T-helper 1 cell treated with Interleukin-12 subunit alpha and Interleukin-12 subunit beta and Interleukin-4 antibody, amounts not matched to agents 30 μg/mL and 1 μg/mL, for 36 hours (primary cell): ENCODE data around the gene CELF2.
A peak's percentile ranks its signal among the peaks of the same experiment; 100 is the strongest.

Experiments
- H3K27ac Mint-ChIP-seq: one replicate; pipeline ENCODE4 v1.8.0; 2021; ENCODE audit warnings: mild to moderate bottlenecking, mixed read lengths
- H3K27me3 Mint-ChIP-seq: one replicate; pipeline ENCODE4 v1.8.0; 2021; ENCODE audit warnings: low read depth, mixed read lengths
- H3K36me3 Mint-ChIP-seq: one replicate; pipeline ENCODE4 v1.8.0; 2021; ENCODE audit warnings: low read depth, mixed read lengths
- H3K4me1 Mint-ChIP-seq: one replicate; pipeline ENCODE4 v1.8.0; 2021; ENCODE audit warnings: low read depth, mixed read lengths
- H3K4me3 Mint-ChIP-seq: one replicate; pipeline ENCODE4 v1.8.0; 2021; ENCODE audit warnings: mild to moderate bottlenecking, moderate library complexity, mixed read lengths
- H3K9me3 Mint-ChIP-seq: one replicate; pipeline ENCODE4 v1.8.0; 2021; ENCODE audit warnings: mixed read lengths

The CELF2 gene

GRCh38 chr10:11017570-11018431 is at the start of gene CELF2:
Gene CELF2, plus strand, starts transcription at chr10:11017872. Its CDS starts 218 bp downstream, at chr10:11018090.
- peak within 1 kb of the TSS; percentile 63 for H3K4me3 Mint-ChIP-seq
- no peak within 1 kb of the TSS for H3K27ac Mint-ChIP-seq

DNA sequence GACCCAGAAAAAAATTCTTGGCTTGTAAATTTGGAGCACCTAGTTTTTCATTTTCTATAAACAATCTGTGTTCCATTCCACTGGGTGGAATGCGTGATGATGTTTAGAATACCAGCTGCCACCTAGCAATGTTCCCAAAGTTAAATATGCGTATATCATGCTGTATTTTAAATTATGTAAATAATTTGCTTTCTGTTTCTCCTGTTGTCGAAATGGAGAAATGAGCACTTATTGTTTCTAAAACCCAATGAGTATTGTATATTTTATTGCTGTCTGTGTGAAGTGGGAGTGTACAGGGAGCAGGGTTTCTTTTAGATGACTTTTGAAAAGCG is 49.4 kb upstream of the CELF2 start:
- H3K36me3 Mint-ChIP-seq: no peaks in the 10 kb centered on the region
- H3K9me3 Mint-ChIP-seq: no peaks in the 10 kb centered on the region
- no peaks in the 10 kb centered on the region for H3K4me1 Mint-ChIP-seq
- H3K27me3 Mint-ChIP-seq: peaks cover 18% of the 10 kb centered on the region
- H3K4me3 Mint-ChIP-seq: no peak overlapping the region
- H3K27ac Mint-ChIP-seq: no peak overlapping the region

More at GRCh38 chr10:11017570-11018431, at the start of gene CELF2:
- peaks cover 86% of the 10 kb centered on the region for H3K27me3 Mint-ChIP-seq
- H3K36me3 Mint-ChIP-seq: peaks cover 2% of the 10 kb centered on the region
- H3K9me3 Mint-ChIP-seq: no peaks in the 10 kb centered on the region
- H3K4me1 Mint-ChIP-seq: peaks cover 9% of the 10 kb centered on the region

DNA sequence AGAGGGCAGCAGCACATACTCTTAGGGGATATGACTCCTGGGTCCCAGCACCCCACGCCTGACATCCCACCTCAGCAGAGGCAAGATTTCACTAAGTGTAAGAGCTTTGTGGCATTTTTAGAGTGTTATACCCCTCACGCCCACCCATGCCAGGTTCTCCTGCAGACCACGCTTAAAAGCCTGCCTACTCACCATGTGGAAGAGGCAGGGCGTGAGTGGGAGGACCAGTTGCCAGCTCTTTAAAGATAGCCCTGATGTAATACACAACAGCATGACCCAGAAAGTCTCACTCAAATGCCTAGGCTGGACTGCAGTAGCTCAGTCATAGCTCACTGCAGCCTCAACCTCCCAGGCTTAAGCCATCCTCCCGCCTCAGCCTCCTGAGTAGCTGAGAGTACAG is 44.4 kb upstream of the CELF2 start:
- Mint-ChIP-seq H3K27me3 (peaks cover 47% of the 10 kb centered on the region), H3K36me3 (no peaks in the 10 kb centered on the region), H3K9me3 (no peaks in the 10 kb centered on the region), H3K4me1 (peaks cover under 1% of the 10 kb centered on the region), H3K27ac (no peak overlapping the region), H3K4me3 (no peak overlapping the region)

- Mint-ChIP-seq H3K36me3 (no peaks in the 10 kb centered on the region), H3K9me3 (no peaks in the 10 kb centered on the region), H3K4me1 (peaks cover 3% of the 10 kb centered on the region), H3K27ac (no peak overlapping the region), H3K27me3 (peaks cover 54% of the 10 kb centered on the region), H3K4me3 (no peak overlapping the region)
Measured at GRCh38 chr10:10975647-10976046, 42.0 kb upstream of the CELF2 start.

DNA sequence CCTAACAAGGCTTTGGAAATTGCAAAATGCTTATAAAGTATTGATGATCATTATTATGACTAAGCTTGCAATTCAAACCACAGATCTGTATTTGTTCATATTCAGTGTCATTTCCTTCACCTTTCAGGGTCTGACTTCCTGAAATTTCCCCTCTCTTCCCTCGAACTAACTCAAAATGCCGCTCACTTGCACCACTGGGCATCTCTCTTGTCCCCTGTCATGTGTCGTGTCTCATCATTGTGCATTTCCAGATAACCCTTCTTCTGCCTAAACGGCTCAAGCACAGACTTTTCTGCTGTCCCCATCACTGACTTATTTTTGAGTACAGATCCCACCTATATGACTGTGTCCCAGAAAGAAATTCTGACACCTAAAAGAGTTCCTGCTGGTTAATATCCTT is 41.0 kb upstream of the CELF2 start:
- no peaks in the 10 kb centered on the region for H3K36me3 Mint-ChIP-seq
- H3K4me1 Mint-ChIP-seq: peaks cover 3% of the 10 kb centered on the region
- H3K4me3 Mint-ChIP-seq: no peak overlapping the region
- H3K27me3 Mint-ChIP-seq: peaks cover 51% of the 10 kb centered on the region
- H3K27ac Mint-ChIP-seq: no peak overlapping the region
- H3K9me3 Mint-ChIP-seq: no peaks in the 10 kb centered on the region

DNA sequence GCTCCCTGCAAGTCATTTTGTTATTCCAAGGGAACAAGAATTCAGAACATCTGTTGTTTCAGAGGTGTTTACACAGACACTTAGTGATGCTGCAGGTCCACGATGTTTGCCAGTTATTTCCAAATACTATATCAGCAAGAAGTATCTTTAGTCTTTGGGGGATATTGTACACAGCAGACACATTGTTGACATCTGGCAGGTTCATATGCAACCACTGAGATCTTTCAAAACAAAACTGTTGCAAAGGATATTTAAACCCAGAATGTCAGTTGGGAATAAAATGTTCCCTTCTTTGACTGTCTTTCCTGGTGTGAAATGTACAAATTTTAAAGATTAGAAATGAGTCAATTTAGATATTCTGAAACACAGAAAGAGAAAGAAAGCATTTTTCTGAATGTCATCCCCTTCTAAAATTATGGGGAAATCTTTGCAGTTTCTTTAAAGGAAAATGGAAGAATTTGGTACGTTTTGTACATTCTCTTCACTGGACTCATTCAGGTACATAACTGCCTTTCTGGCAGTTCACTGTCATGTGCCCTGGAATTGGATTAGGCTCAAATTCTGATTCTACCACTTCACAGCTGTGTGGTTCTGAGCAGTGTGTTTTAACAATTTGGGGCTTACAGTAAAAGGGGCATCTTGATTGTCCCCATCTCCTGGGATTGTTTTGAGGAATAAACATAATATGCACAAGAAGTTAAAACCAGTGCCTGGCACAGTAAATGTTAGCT is 40.3 kb upstream of the CELF2 start:
- Mint-ChIP-seq H3K27me3 (peaks cover 48% of the 10 kb centered on the region), H3K4me3 (no peak overlapping the region), H3K4me1 (peaks cover 3% of the 10 kb centered on the region), H3K9me3 (no peaks in the 10 kb centered on the region), H3K27ac (no peak overlapping the region), H3K36me3 (no peaks in the 10 kb centered on the region)

DNA sequence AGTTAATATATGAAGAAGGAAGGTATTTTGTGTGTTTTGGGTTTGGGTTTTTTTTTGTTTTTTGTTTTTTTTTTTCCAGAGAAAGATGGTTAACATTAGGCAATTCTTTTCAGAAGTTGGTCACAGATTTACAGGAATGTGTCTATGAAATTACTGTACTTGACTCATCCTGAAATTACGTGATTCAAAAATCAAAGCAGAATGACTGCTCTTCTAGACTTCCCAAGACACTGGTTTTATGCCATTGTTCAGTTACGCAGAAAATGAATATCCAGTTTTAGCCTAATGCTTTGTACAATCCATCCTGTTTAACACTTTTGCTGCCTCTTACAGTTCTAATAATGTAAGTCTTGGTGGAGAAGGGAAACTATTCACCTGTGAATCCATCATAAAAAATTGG is 39.7 kb upstream of the CELF2 start:
- no peaks in the 10 kb centered on the region for H3K36me3 Mint-ChIP-seq
- peaks cover 45% of the 10 kb centered on the region for H3K27me3 Mint-ChIP-seq
- H3K4me3 Mint-ChIP-seq: no peak overlapping the region
- H3K27ac Mint-ChIP-seq: no peak overlapping the region
- peaks cover 3% of the 10 kb centered on the region for H3K4me1 Mint-ChIP-seq
- no peaks in the 10 kb centered on the region for H3K9me3 Mint-ChIP-seq

GRCh38 chr10:10985361-10985760 is 32.3 kb upstream of the CELF2 start:
- Mint-ChIP-seq H3K9me3 (no peaks in the 10 kb centered on the region), H3K27ac (no peak overlapping the region), H3K27me3 (peaks cover 40% of the 10 kb centered on the region), H3K4me1 (no peaks in the 10 kb centered on the region), H3K36me3 (no peaks in the 10 kb centered on the region), H3K4me3 (no peak overlapping the region)

GRCh38 chr10:10986606-10987005 is 31.1 kb upstream of the CELF2 start:
- Mint-ChIP-seq H3K4me3 (no peak overlapping the region), H3K4me1 (no peaks in the 10 kb centered on the region), H3K27ac (no peak overlapping the region), H3K36me3 (no peaks in the 10 kb centered on the region), H3K27me3 (peaks cover 48% of the 10 kb centered on the region), H3K9me3 (no peaks in the 10 kb centered on the region)

DNA sequence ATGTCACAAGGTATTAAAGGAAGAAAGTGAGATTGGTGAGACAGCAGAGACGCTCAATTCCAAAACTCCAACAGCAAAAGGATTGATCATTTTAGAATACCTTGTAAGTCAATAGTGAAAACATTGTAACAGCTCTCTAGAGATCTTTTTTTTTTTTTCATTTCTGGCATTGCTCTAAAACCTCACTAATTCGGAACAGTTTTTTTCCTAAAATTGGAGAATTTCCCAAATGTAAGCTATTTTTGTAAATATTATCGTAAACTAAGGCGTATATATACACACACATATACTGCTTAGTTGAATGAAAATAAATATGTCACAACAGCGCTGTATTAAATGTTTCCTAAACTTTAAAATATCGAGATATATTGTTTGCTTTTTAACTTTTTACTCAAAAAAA is 30.6 kb upstream of the CELF2 start:
- Mint-ChIP-seq H3K27ac (no peak overlapping the region), H3K4me3 (no peak overlapping the region), H3K4me1 (no peaks in the 10 kb centered on the region), H3K27me3 (peaks cover 53% of the 10 kb centered on the region), H3K9me3 (no peaks in the 10 kb centered on the region), H3K36me3 (no peaks in the 10 kb centered on the region)

DNA sequence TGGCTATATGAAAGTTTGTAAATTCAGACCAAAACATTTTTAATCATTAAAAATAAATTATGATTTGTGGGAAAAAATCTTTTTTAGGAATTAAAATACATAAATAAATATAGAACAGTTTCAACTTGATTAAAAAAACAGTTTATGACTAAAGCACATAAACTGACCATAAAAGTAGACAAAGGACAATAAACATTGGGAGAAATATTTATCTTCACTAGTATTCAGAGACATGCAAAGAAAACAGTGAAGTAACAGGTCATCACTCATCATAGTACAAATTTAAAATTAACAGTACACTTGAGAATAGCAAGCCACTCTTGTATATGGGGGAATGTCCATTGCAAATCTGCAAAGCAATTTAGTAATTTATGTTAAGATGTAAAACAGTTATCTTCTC is 28.0 kb upstream of the CELF2 start:
- H3K27me3 Mint-ChIP-seq: peaks cover 58% of the 10 kb centered on the region
- no peak overlapping the region for H3K27ac Mint-ChIP-seq
- no peaks in the 10 kb centered on the region for H3K36me3 Mint-ChIP-seq
- H3K4me3 Mint-ChIP-seq: no peak overlapping the region
- no peaks in the 10 kb centered on the region for H3K9me3 Mint-ChIP-seq
- no peaks in the 10 kb centered on the region for H3K4me1 Mint-ChIP-seq

DNA sequence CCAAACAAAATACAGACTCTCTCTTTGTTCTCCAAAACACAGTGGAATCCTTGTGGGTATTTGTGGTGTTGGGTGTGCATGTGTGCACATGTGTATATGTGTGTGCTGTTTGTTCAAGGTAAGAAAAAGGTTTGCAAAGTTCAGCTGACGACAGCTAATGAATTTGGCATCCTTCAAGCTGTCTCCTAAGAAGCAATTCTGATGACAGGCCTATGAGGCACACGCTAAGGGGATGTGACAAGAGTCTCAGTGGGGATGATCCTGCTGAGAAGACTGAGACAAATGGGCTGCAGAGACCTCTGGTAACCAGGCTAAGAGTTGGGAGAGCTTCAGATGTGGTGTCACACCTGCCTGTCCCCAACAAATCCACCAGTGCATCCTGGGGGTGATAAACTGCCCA is 26.5 kb upstream of the CELF2 start:
- Mint-ChIP-seq H3K27me3 (peaks cover 59% of the 10 kb centered on the region), H3K36me3 (no peaks in the 10 kb centered on the region), H3K4me1 (no peaks in the 10 kb centered on the region), H3K9me3 (no peaks in the 10 kb centered on the region), H3K4me3 (no peak overlapping the region), H3K27ac (no peak overlapping the region)

GRCh38 chr10:10992072-10992471 is 25.6 kb upstream of the CELF2 start:
- no peaks in the 10 kb centered on the region for H3K4me1 Mint-ChIP-seq
- no peaks in the 10 kb centered on the region for H3K9me3 Mint-ChIP-seq
- H3K4me3 Mint-ChIP-seq: no peak overlapping the region
- no peaks in the 10 kb centered on the region for H3K36me3 Mint-ChIP-seq
- no peak overlapping the region for H3K27ac Mint-ChIP-seq
- H3K27me3 Mint-ChIP-seq: peaks cover 57% of the 10 kb centered on the region

- Mint-ChIP-seq H3K36me3 (peaks cover 2% of the 10 kb centered on the region), H3K4me1 (no peaks in the 10 kb centered on the region), H3K9me3 (no peaks in the 10 kb centered on the region), H3K27me3 (peaks cover 51% of the 10 kb centered on the region), H3K27ac (no peak overlapping the region), H3K4me3 (no peak overlapping the region)
Measured at GRCh38 chr10:10992961-10993714, 24.5 kb upstream of the CELF2 start.
